ENCODE measurements around the gene PPM1M. TPM values are rescaled to one million over a fixed set of nuclear protein-coding genes. Genes with fewer than 3 reads are reported as not detected.

The PPM1M gene, protein sequence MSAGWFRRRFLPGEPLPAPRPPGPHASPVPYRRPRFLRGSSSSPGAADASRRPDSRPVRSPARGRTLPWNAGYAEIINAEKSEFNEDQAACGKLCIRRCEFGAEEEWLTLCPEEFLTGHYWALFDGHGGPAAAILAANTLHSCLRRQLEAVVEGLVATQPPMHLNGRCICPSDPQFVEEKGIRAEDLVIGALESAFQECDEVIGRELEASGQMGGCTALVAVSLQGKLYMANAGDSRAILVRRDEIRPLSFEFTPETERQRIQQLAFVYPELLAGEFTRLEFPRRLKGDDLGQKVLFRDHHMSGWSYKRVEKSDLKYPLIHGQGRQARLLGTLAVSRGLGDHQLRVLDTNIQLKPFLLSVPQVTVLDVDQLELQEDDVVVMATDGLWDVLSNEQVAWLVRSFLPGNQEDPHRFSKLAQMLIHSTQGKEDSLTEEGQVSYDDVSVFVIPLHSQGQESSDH
- total RNA-seq = 10 to 100 TPM in 3 of 5 donors, 1 to 10 TPM in 2; 7.9 to 44.9 (median 11.0) TPM
- polyA plus RNA-seq = 10 to 100 TPM; 16.4 to 25.7 (median 19.8) TPM
- long read RNA-seq, donor 1 = 0 reads
- long read RNA-seq, donor 2 = 0 reads
- long read RNA-seq, donor 3 = 0 reads
- long read RNA-seq, donor 4 = 0 reads
- long read RNA-seq, donor 5, partial matches to known transcripts = 0 of 2 reads
- long read RNA-seq, donor 5, other reads (novel, unspliced or antisense) = 0 of 2 reads
- long read RNA-seq, donor 6 = 0 reads
- long read RNA-seq, donor 7 = 0 reads
- long read RNA-seq, donor 8, partial matches to known transcripts = 0 of 2 reads
- long read RNA-seq, donor 8, other reads (novel, unspliced or antisense) = 0 of 2 reads
- long read RNA-seq, donor 9, partial matches to known transcripts = 0 of 2 reads
- long read RNA-seq, donor 9, other reads (novel, unspliced or antisense) = 0 of 2 reads
- long read RNA-seq, donor 10, partial matches to known transcripts = 0 of 3 reads
- long read RNA-seq, donor 10, other reads (novel, unspliced or antisense) = 0 of 3 reads

DNA sequence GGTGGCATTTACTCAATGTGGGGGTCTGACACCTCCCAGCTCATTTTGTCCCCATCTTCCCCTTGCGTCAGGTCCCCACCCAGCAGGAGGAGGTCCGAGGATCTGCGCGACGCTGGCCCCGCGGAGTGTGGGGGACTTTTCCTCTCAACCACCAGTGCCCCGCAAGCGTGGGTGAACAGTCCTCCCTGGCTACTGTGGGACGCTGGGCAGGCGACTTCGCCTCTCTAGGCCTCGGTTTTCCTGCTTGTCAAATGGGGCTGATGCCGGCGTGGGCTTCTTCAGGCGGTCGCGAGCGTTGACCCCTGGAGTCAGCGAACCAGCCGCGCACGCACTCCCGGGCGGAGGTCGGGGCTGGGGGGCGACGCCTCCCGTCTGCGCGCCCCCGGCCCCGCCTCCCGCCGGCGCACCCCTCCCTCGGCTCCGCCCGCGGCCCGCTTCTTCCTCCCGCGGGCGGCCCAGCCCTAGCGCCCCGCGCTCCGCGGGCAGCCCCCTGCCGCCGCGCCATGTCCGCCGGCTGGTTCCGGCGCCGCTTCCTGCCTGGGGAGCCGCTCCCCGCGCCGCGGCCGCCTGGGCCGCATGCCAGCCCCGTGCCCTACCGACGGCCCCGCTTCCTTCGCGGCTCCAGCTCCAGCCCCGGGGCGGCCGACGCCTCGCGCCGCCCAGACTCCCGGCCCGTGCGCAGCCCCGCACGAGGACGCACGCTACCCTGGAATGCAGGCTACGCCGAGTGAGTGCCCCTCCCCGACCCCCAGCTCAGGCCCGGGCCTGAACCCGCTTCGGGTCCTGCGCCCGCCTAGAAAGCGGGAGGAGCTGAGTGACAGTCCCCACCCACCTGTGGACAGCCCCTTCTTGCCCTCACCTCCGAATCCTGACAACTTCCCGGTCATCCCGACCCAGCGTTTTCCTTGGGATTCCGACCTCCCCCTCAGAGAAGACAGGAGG is at the start of gene PPM1M:
Gene PPM1M, plus strand, starts transcription at position 438 of the 942 bp plus-strand sequence. Its CDS starts 66 bp downstream, at position 504.
- no peaks in the 10 kb centered on the region for H3K9me3 ChIP-seq
- peak within 1 kb of the TSS; percentile 59 to 65 (median 62) for H3K4me3 ChIP-seq
- H3K27ac ChIP-seq = peak within 1 kb of the TSS; percentile 71 to 93 (median 89)
- peak; percentile 58 to 88 for DNase-seq
- H3K36me3 ChIP-seq = peaks cover 0 to 32% (median 29%) of the 10 kb centered on the region in 4 donors
- peaks cover 24 to 49% (median 33%) of the 10 kb centered on the region in 4 donors for H3K4me1 ChIP-seq
- no peaks in the 10 kb centered on the region for H3K27me3 ChIP-seq
- TF ChIP-seq, protein P1, sequence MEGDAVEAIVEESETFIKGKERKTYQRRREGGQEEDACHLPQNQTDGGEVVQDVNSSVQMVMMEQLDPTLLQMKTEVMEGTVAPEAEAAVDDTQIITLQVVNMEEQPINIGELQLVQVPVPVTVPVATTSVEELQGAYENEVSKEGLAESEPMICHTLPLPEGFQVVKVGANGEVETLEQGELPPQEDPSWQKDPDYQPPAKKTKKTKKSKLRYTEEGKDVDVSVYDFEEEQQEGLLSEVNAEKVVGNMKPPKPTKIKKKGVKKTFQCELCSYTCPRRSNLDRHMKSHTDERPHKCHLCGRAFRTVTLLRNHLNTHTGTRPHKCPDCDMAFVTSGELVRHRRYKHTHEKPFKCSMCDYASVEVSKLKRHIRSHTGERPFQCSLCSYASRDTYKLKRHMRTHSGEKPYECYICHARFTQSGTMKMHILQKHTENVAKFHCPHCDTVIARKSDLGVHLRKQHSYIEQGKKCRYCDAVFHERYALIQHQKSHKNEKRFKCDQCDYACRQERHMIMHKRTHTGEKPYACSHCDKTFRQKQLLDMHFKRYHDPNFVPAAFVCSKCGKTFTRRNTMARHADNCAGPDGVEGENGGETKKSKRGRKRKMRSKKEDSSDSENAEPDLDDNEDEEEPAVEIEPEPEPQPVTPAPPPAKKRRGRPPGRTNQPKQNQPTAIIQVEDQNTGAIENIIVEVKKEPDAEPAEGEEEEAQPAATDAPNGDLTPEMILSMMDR (IDR thresholded peaks at IDR 0.05) = no peak
- intact Hi-C loops (cut with DNase I; ENCODE audit: low total_unique reads) = no loop called here
- WGBS, 5 donors = 1 to 4% (median 2%) methylated on average over 34 to 97 of the region's 98 CpGs

DNA sequence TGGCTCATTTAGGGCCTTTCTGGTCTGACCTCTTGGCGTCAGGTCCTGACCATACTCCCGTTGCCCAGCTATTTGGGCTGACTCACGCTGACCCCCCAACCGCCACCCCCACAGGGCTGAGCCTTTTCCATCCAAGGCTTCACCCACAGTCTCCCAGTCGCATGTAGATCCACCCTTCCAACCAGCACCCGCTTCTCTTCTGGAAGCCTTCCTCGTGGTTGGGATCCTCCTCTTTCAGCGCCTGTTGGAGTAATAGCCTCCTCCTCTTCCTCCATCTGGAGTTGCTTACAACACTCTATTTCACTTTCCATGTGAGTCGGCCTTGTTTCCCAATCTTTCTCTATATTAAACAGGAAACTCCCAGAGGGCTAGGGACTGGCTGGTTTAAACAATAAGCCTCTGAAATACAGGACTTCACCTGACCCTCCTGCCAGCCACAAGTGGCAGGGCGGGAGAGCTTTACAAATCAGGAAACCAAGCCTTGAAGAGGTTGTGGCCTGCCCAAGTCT is 49.7 kb upstream of the PPM1M start:
- DNase-seq = peak in 1 of 2 donors; percentile 61
- 52 to 65% (median 61%) methylated on average over 10 of the region's 10 CpGs for WGBS, 5 donors
- intact Hi-C loops (cut with DNase I; ENCODE audit: low total_unique reads) = no loop called here
- Histone ChIP-seq H3K27ac (peak overlapping the region; percentile 28 to 95 (median 92)), H3K27me3 (no peaks in the 10 kb centered on the region), H3K4me1 (peaks cover 45 to 74% (median 68%) of the 10 kb centered on the region in 4 donors), H3K9me3 (no peaks in the 10 kb centered on the region), H3K4me3 (no peak overlapping the region), H3K36me3 (peaks cover 0 to 14% (median 10%) of the 10 kb centered on the region in 4 donors)
- TF ChIP-seq POLR2A (IDR thresholded peaks at IDR 0.05) (no peak), POLR2AphosphoS5 (IDR thresholded peaks at IDR 0.05) (peak in 1 of 3 donors; percentile 18)

DNA sequence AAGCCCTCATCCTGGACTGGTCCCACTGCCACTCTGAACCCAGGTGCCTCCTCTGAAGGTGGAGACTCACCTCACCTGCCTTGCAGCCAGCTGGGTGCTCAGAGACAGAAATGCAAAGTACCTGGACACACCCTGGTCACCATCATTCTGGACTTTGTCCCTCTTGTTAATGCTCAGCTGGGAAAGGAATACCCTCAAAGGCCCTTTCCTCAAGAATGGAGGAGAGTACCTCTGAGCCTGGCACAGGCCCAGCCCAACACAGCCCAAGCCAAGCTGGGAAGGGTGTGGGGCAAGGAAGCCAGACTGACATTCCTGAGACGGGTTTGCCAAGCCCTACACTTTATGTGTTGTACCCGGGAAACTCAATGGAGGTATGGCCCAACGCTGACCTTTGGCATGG is 48.6 kb upstream of the PPM1M start:
- intact Hi-C loops (cut with DNase I; ENCODE audit: low total_unique reads) = no loop called here
- peak overlapping the region; percentile 81 to 95 (median 92) for H3K27ac ChIP-seq
- DNase-seq = peak; percentile 89
- no peaks in the 10 kb centered on the region for H3K27me3 ChIP-seq
- no peak overlapping the region for H3K4me3 ChIP-seq
- peaks cover 0 to 23% (median 18%) of the 10 kb centered on the region in 4 donors for H3K36me3 ChIP-seq
- 18 to 63% (median 40%) methylated on average over 3 of the region's 3 CpGs for WGBS, 5 donors
- peaks cover 42 to 78% (median 68%) of the 10 kb centered on the region in 4 donors for H3K4me1 ChIP-seq
- TF ChIP-seq POLR2A (IDR thresholded peaks at IDR 0.05) = no peak
- peak in 2 of 3 donors; percentile 42 to 76 for TF ChIP-seq POLR2AphosphoS5 (IDR thresholded peaks at IDR 0.05)
- H3K9me3 ChIP-seq = no peaks in the 10 kb centered on the region

DNA sequence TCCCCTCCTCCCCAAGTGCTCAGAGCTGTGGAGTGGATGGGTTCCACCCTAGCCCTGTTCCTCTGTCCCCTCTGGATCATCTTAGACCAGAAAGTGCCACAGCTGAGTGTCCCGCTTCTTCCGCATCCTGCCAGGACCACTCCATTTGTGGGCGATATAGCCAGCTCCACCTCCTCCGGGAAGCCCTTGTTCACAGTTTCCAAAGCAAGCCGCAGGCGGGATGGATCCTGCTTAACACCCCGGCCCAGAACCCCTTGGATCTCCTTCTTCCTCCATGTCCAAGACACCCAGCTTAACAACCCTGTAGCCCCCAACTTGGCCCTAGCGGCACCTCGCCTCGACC is 48.1 kb upstream of the PPM1M start:
- no peaks in the 10 kb centered on the region for H3K27me3 ChIP-seq
- H3K27ac ChIP-seq = peak overlapping the region; percentile 81 to 95 (median 92)
- TF ChIP-seq POLR2AphosphoS5 (IDR thresholded peaks at IDR 0.05) (no peak), EP300 (IDR thresholded peaks at IDR 0.05) (no peak), POLR2A (IDR thresholded peaks at IDR 0.05) (no peak)
- TF ChIP-seq, protein P1 (IDR thresholded peaks at IDR 0.05) = no peak
- no peak for DNase-seq
- H3K36me3 ChIP-seq = peaks cover 2 to 28% (median 23%) of the 10 kb centered on the region in 4 donors
- H3K9me3 ChIP-seq = no peaks in the 10 kb centered on the region
- peaks cover 42 to 83% (median 70%) of the 10 kb centered on the region in 4 donors for H3K4me1 ChIP-seq
- intact Hi-C loops (cut with DNase I; ENCODE audit: low total_unique reads) = no loop called here
- peak overlapping the region; percentile 82 to 94 (median 87) for H3K4me3 ChIP-seq
- WGBS, 5 donors = 33 to 44% (median 39%) methylated on average over 10 of the region's 10 CpGs

Measured in stomach (tissue), 19 donors.